ENCODE data around the gene TTC39B.

TTC39B gene

GRCh38 chr9:15115041-15115440 lies 192.0 kb downstream of the TTC39B start:
- DNase-seq (ENCODE audit: low spot score) = no peak
- in situ Hi-C loops (cut with MboI; ENCODE audit: low pct_unique_long_range_greater_than_20kb, low sequenced_read_pairs, unreplicated experiment) = no loop called here
- no peak for TF ChIP-seq CTCF (IDR thresholded peaks at IDR 0.05; ENCODE audit: extremely low read depth, insufficient read depth, missing control alignments)
